ELF-1 (cell line): ENCODE measurements around the gene PPIA.
"Not testable (repeated sequence)": the region's sequence is repeated elsewhere in the genome, so short reads cannot be mapped to it uniquely, and the experiment has no call there.

Experiments
- DNase-seq: peaks from one replicate; pipeline ENCODE4 v3.0.0-alpha.2; 2016; ENCODE audit warnings: low read depth, low spot score

The PPIA gene

GRCh38 chr7:44787762-44788161, 8.7 kb upstream of the PPIA start:
- DNase-seq: no peak

GRCh38 chr7:44789990-44790389, 6.5 kb upstream of the PPIA start:
- DNase-seq: no peak

GRCh38 chr7:44791278-44792219, 4.9 kb upstream of the PPIA start:
- no peak for DNase-seq

- DNase-seq: peak; percentile 63
Measured at GRCh38 chr7:44793919-44794318, 2.6 kb upstream of the PPIA start.

GRCh38 chr7:44794331-44794730, 2.1 kb upstream of the PPIA start:
- DNase-seq: no peak

GRCh38 chr7:44796034-44796503, 412 bp upstream of the PPIA start:
- DNase-seq: peak; percentile 82

DNA sequence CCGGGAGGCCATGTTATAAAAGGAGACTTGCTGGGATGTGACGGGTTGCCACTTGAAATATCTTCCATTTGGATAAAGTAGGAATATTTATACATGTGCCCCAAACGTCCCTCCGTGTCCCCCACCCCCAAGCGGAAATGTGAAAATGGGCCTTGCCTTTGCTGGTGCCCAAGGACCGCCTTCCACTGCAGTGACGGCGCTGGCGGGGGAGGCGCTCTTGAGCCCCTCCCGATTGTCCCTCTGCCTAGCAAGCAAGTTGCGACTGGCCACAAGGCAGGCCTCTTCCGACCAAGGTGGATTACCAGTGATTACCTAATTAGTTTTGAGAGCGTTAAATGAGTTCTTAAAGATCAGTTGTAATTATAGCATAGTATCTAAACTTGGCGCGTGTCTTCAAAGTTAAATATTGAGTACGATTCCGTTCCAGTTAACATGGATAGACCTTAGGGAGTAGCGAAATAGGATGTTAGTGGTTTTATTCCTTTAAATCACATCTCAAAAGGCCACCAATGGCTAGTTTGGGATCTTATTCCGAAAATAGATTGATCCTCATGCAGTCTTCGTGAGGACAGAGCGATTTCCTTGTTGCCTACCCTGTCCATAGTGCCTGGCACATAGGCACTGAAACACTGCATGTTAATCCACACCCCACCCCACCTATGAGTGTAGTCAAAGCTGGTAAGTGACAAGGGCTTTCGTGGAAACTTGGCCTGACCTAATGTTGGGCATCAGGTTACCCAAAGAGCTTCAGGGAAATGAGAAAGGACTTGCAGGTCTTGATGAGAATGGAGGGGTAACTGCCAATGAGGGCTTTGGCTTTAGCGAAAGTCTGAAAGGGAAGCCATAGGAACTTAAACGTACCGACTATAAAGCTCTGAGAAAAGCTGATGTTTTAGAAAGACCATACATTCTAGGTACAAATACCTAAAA, 1.1 kb downstream of the PPIA start:
- peak; percentile 91 for DNase-seq

DNA sequence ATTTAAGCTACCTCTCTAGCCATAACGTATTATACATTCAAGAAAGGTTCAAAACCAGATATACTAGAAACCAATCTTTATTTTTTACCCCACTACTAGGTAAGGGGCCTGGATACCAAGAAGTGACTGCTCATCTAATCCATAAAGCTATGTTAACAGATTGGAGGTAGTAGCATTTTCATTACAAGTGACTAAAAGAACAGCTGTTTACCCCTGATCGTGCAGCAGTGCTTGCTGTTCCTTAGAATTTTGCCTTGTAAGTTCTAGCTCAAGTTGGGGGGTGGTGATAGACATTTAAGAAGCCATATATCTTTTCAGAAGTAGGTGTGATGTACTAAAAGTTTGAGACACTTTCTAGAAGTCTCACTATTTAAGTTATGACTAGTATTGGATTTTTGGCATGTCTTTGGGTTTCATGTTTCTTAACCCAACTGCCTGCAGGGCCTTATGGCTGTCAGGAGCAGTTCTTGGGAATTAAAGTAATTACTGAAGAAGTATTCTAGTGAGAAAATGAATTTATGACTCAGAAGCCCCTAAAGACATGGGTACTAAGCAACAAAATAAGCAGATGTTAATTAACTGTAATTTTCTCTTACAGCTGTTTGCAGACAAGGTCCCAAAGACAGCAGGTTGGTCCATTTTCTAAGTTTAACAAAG, 2.3 kb downstream of the PPIA start:
- DNase-seq: no peak

- no peak for DNase-seq
Measured at GRCh38 chr7:44799939-44800338, 3.5 kb downstream of the PPIA start.

DNA sequence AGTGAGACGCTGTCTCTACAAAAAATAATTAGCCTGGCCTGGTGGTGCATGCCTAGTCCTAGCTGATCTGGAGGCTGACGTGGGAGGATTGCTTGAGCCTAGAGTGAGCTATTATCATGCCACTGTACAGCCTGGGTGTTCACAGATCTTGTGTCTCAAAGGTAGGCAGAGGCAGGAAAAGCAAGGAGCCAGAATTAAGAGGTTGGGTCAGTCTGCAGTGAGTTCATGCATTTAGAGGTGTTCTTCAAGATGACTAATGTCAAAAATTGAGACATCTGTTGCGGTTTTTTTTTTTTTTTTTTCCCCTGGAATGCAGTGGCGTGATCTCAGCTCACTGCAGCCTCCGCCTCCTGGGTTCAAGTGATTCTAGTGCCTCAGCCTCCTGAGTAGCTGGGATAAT, 5.4 kb downstream of the PPIA start:
- DNase-seq: no peak

DNA sequence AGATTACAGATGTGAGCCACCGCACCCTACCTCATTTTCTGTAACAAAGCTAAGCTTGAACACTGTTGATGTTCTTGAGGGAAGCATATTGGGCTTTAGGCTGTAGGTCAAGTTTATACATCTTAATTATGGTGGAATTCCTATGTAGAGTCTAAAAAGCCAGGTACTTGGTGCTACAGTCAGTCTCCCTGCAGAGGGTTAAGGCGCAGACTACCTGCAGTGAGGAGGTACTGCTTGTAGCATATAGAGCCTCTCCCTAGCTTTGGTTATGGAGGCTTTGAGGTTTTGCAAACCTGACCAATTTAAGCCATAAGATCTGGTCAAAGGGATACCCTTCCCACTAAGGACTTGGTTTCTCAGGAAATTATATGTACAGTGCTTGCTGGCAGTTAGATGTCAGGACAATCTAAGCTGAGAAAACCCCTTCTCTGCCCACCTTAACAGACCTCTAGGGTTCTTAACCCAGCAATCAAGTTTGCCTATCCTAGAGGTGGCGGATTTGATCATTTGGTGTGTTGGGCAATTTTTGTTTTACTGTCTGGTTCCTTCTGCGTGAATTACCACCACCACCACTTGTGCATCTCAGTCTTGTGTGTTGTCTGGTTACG, 6.0 kb downstream of the PPIA start:
- no peak for DNase-seq

- DNase-seq: not testable (repeated sequence)
Measured at GRCh38 chr7:44803828-44804519, 7.5 kb downstream of the PPIA start.

DNA sequence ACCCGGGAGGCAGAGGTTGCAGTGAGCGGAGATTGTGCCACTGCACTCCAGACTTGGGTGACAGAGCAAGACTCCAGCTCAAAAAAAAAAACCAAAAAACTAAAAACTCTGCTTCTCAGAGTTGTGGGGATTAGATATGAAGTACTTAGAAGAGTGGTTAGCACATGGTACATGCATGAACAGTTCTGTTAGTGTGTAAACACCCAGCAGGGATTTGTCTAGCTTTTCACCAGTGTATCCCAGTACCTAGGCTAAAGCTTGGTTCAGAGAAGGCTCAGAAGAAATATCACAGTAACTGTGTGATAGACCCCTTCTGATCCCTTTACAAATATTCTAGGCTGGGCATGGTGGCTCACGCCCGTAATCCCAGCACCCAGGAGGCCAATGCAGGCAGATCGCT, 9.5 kb downstream of the PPIA start:
- no peak for DNase-seq

- no peak for DNase-seq
Measured at GRCh38 chr7:44808914-44809393, 12.5 kb downstream of the PPIA start.

GRCh38 chr7:44811093-44811492, 14.6 kb downstream of the PPIA start:
- DNase-seq: no peak

- no peak for DNase-seq
Measured at GRCh38 chr7:44811571-44811970, 15.1 kb downstream of the PPIA start.

DNA sequence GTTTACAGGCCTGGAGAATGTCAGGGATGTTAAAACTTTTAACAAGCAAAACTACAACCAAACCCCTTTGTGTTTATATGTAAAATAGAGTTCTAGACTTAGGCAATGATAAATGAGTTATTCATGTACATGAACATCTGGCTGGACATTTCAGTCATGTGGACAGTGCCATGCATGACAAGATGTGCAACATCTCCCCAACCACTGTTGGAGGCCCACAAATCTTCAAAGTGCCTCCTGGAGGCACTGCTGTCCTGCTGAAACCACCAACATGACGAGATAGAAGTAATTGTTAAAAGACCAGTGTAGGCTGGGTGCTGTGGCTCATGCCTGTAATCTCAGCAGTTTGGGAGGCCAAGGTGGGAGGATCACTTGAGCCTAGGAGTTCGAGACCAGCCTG, 18.4 kb downstream of the PPIA start:
- DNase-seq: no peak

- peak; percentile 66 for DNase-seq
Measured at GRCh38 chr7:44819292-44819691, 22.8 kb downstream of the PPIA start.

DNA sequence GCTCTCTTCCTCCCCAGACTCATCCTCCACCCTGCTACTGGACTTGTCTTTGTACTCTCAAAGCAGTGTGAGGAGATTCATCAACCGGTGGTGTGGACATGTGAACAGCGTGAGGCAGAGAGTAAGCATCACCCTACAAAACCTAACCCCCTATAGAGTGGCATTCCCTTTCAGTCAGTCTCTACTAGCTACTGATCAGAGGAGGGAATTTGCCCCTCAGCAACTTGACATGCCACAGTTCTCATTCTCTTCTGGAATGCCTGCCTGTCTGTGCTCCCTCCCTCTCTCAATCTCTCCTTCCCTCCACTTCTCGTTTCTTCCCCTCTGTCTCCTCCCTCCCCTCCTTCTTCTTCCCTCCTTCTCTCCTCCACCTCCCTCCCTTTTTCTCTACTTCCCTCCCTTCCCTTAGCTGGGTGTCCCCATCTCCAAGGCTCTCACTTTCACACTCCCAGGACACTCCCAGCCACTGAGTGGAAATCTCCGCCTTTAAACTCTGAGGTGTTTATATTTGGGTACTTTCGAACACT, 26.8 kb downstream of the PPIA start:
- DNase-seq: peak; percentile 75

GRCh38 chr7:44824894-44825526, 28.5 kb downstream of the PPIA start:
- no peak for DNase-seq
